C4-2B (cell line): ENCODE measurements around the gene INPP5D.

Experiments used
- CTCF ChIP-seq: fragments of 450-650 bp; conservative IDR thresholded peaks from 2 replicates; pipeline ENCODE4 v1.5.1; 2017; ENCODE audit warnings: mild to moderate bottlenecking
- ZFX ChIP-seq: fragments of 450-650 bp; IDR thresholded peaks from 2 replicates; pipeline ENCODE4 v1.6.1; 2017

GRCh38 chr2:233195027-233195426, 134.9 kb downstream of the INPP5D start:
- no peak for TF ChIP-seq CTCF
- TF ChIP-seq ZFX: no peak
